HG02610 (cell line): Measurements from ENCODE around the gene METTL27.
A peak's percentile ranks its signal among the peaks of the same experiment; 100 is the strongest.
"Not testable (repeated sequence)": the region's sequence is repeated elsewhere in the genome, so short reads cannot be mapped to it uniquely, and the experiment has no call there.

Experiments
- ATAC-seq: cut with Tn5 transposase; IDR thresholded peaks from one replicate; pipeline ENCODE4 v1.9.1; 2021; ENCODE audit warnings: mild to moderate bottlenecking, moderate library complexity; ENCODE audit not compliant: unreplicated experiment

The METTL27 gene

GRCh38 chr7:73842067-73842976, at the start of gene METTL27:
METTL27 (minus strand) TSS chr7:73842516; CDS start chr7:73842140, 376 bp downstream.
- ATAC-seq, result peak; percentile 94

DNA sequence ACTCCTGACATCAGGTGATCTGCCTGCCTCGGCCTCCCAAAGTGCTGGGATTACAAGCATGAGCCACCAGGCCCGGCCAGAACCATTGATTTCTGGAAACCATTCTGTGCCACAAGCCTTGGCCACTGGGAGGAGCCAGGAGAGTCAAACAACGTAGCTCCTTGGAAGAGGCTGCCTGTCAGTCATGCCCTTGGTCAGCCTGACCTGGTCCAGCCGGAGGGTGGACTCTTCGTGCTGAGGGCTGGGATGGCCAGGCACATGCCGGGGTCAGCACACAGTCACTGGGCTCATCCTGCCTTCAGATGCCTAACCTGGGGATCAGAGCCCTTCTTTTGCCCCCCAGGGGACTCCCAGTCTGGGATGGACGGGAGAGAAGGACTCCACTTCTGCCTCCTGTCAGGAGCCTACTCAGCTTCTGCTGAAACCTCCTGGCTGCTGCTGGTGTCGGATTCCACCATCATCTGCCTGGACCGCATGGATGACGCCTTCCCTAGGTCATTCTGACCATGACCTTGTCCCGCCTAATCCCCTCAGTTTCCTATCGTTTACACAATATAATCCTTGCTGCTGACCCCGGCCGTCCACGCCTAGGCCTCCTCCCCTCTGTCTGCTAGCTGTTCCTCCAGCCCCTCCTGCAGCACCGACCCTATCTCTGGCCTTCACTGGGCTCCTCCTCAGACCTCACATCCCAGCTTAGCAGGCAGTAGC, 49.0 kb upstream of the METTL27 start:
- ATAC-seq, result no peak

GRCh38 chr7:73890555-73891147, 48.3 kb upstream of the METTL27 start:
- no peak for ATAC-seq

GRCh38 chr7:73888959-73889358, 46.6 kb upstream of the METTL27 start:
- no peak for ATAC-seq

- ATAC-seq, result no peak
These were observed 45.4 kb upstream of the METTL27 start for GRCh38 chr7:73887762-73888161.

DNA sequence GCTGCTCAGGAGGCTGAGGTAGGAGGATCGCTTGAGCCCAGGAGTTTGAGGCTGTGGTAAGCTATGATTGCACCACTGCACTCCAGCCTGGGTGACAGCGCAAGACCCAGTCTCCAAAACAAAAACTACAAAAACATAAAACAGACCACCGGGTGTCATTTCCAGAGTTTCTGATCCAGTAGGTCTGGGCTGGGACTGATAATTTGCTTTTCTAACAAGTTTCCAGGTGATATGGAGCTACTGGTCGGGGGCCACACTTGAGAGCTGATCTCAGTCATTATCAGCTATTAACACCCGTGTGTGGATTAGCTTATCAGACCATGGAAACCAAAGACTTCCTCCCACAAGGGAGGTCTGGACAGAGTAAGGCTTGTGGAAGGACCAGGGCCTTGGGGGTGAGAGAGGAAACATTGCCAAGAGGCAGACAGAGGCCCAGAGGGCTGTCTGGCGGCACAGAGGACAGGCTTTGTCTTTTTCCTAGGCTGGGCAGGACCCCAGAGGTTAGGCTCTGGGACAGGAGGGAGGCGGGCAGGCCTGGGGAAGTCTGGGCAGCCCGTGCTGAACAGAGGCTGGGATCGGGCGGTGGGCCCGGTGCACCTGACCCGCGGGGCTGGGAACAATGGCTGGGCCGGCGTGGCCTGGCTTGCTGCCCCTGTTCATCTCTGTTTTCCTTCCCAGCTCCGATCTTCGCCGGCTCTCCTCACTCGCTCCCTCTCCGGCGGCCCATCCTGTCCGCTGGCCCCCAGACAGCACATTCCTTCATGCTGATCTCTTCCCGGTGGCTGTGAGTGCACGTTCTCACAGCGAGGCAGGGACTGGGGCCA, 43.9 kb upstream of the METTL27 start:
- ATAC-seq, result no peak

DNA sequence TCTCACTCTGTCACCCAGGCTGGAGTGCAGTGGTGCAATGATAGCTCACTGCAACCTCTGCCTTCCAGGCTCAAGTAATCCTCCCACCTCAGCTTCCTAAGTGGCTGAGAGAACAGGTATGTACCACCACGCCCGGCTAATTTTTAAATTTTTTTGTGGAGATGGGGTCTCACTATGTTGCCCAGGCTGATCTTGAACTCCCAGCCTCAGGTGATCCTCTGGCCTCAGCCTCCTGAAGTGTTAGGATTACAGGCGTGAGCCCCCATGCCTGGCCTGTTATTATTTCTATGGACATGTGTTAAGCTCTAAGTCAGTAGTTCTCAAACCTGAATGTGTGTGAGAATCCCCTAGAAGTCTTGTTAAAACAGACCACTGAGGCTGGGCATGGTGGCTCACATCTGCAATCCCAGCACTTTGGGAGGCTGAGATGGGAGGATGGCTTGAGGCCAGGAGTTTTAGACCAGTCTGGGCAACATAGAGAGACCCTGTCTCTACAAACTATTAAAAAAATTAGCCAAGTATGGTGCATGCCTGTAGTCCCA, 43.2 kb upstream of the METTL27 start:
- ATAC-seq, result no peak

DNA sequence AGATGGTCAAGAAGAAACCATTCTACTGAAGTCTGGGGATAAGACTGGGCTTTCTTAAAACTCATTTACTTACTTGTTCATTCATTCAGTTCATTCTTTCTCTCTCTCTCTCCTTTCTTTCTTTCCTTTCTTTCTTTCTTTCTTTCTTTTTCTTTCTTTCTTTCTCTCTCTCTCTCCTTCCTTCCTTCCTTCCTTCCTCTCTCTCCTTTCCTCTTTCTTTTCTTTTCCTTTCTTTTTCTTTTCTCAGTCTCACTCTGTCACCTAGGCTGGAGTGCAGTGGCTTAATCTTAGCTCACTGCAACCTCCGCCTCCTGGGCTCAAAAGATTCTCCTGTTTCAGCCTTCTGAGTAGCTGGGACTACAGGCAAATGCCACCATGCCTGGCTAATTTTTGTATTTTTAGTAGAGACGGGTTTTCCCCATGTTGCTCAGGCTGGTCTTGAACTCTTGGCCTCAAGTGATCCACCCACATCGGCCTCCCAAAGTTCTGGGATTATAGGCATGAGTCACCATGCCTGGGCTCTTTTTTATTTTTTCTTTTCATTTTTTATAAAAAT, 42.6 kb upstream of the METTL27 start:
- ATAC-seq, result not testable (repeated sequence)

DNA sequence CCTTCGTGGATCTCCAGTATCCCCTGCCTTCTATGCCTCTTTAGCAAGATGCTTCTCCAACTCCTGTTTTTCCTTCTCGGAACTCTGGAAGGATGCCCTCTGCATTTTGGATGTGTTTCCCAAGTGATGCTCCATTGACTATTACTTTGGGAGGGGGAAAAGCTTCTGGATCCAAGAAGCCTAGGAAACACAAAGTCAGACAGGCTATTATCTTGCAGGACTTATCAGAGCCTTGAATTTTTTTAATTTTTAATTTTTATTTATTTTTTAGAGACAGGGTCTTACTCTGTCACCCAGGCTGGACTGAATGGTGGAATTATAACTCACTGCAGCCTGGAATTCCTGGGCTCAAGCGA, 39.7 kb upstream of the METTL27 start:
- ATAC-seq, result no peak

GRCh38 chr7:73881352-73882046, 39.2 kb upstream of the METTL27 start:
- ATAC-seq, result no peak

- no peak for ATAC-seq
These were observed 38.5 kb upstream of the METTL27 start for GRCh38 chr7:73880755-73881328.

GRCh38 chr7:73879977-73880681, 37.8 kb upstream of the METTL27 start:
- ATAC-seq, result no peak

GRCh38 chr7:73876973-73877372, 34.7 kb upstream of the METTL27 start:
- no peak for ATAC-seq

DNA sequence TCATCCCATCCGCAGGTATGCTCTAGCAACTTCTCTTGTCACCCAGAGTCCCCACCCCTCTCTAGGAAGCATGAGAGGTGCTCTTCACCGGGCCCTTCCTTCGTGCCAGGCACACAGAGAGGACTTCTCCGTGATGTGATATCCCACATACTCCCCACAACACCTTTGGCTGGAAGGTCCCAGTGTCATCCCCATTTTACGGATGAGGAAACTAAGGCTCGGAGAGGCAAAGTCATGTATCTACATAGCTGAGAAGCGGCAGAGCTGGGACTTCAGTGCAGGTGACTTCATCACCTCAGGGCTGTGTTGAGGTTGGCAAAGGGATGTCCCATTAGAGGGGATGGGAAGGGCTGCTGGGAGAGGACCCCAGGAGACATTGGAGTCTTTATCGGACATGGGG, 34.0 kb upstream of the METTL27 start:
- no peak for ATAC-seq

GRCh38 chr7:73872056-73872908, 30.0 kb upstream of the METTL27 start:
- no peak for ATAC-seq

- no peak for ATAC-seq
These were observed 29.1 kb upstream of the METTL27 start for GRCh38 chr7:73871163-73872011.

DNA sequence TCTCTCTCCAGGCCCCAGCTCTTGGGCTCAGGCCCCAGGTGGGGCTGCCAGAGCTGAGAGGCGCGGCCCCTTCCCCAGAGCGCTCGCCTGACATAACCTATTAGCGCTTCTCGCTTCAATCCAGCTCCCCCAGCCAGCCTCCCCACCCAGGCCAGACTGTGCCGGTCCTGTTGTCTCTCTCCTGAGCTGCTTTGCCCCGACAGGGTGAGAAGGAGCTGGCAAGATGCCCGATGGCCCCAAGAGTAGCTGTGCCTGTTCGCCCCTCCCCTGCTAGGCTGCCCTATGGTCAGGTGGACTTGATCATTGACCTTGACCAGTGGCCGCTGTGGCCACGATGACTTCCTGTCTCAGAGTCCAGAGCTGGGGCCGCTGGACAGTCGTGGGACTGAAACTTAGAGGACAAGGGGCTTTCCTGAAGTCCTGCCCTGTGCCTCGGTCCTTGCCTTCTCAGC, 27.8 kb upstream of the METTL27 start:
- no peak for ATAC-seq
